Measurements from ENCODE around the gene ANKRD50.
A peak's percentile ranks its signal among the peaks of the same experiment; 100 is the strongest.

The ANKRD50 gene

GRCh38 chr4:124727331-124727890 is 14.9 kb upstream of the ANKRD50 start:
- in situ Hi-C loops (cut with HindIII; ENCODE audit: low pct_unique_long_range_greater_than_20kb, low sequenced_read_pairs), result no loop called here
- TF ChIP-seq JUND (IDR thresholded peaks at IDR 0.05; ENCODE audit: low read depth), result no peak
- no peak for DNase-seq (ENCODE audit: low read depth in 1 of 2, low spot score in 1 of 2)

- in situ Hi-C loops (cut with HindIII; ENCODE audit: low pct_unique_long_range_greater_than_20kb, low sequenced_read_pairs), result no loop called here
- no peak for TF ChIP-seq JUND (IDR thresholded peaks at IDR 0.05; ENCODE audit: low read depth)
- no peak for DNase-seq (ENCODE audit: low read depth in 1 of 2, low spot score in 1 of 2)
Observed at GRCh38 chr4:124726269-124726668, 13.7 kb upstream of the ANKRD50 start.

- no peak for DNase-seq (ENCODE audit: low read depth in 1 of 2, low spot score in 1 of 2)
- in situ Hi-C loops (cut with HindIII; ENCODE audit: low pct_unique_long_range_greater_than_20kb, low sequenced_read_pairs), result no loop called here
- TF ChIP-seq JUND (IDR thresholded peaks at IDR 0.05; ENCODE audit: low read depth), result no peak
Observed at GRCh38 chr4:124722071-124722470, 9.5 kb upstream of the ANKRD50 start.

- no peak for DNase-seq (ENCODE audit: low read depth in 1 of 2, low spot score in 1 of 2)
- in situ Hi-C loops (cut with HindIII; ENCODE audit: low pct_unique_long_range_greater_than_20kb, low sequenced_read_pairs), result no loop called here
Observed at GRCh38 chr4:124717101-124717500, 4.6 kb upstream of the ANKRD50 start.

GRCh38 chr4:124713185-124713592 is 657 bp upstream of the ANKRD50 start:
- no peak for TF ChIP-seq JUND (IDR thresholded peaks at IDR 0.05; ENCODE audit: low read depth)
- peak; percentile 37 to 85 for DNase-seq (ENCODE audit: low read depth in 1 of 2, low spot score in 1 of 2)
- in situ Hi-C loops (cut with HindIII; ENCODE audit: low pct_unique_long_range_greater_than_20kb, low sequenced_read_pairs), result no loop called here

More at GRCh38 chr4:124717101-124717500, 4.6 kb upstream of the ANKRD50 start:
- no peak for TF ChIP-seq JUND (IDR thresholded peaks at IDR 0.05; ENCODE audit: low read depth)

- in situ Hi-C loops (cut with HindIII; ENCODE audit: low pct_unique_long_range_greater_than_20kb, low sequenced_read_pairs), result no loop called here
- no peak for TF ChIP-seq JUND (IDR thresholded peaks at IDR 0.05; ENCODE audit: low read depth)
- DNase-seq (ENCODE audit: low read depth in 1 of 2, low spot score in 1 of 2), result peak; percentile 29 to 81
Observed at GRCh38 chr4:124711471-124712371, 811 bp downstream of the ANKRD50 start.

- in situ Hi-C loops (cut with HindIII; ENCODE audit: low pct_unique_long_range_greater_than_20kb, low sequenced_read_pairs), result no loop called here
- DNase-seq (ENCODE audit: low read depth in 1 of 2, low spot score in 1 of 2), result no peak
- no peak for TF ChIP-seq JUND (IDR thresholded peaks at IDR 0.05; ENCODE audit: low read depth)
Observed at GRCh38 chr4:124710911-124711310, 1.6 kb downstream of the ANKRD50 start.

- TF ChIP-seq JUND (IDR thresholded peaks at IDR 0.05; ENCODE audit: low read depth), result no peak
- no peak for DNase-seq (ENCODE audit: low read depth in 1 of 2, low spot score in 1 of 2)
- in situ Hi-C loops (cut with HindIII; ENCODE audit: low pct_unique_long_range_greater_than_20kb, low sequenced_read_pairs), result no loop called here
Observed at GRCh38 chr4:124710015-124710741, 2.4 kb downstream of the ANKRD50 start.

- no peak for TF ChIP-seq JUND (IDR thresholded peaks at IDR 0.05; ENCODE audit: low read depth)
- DNase-seq (ENCODE audit: low read depth in 1 of 2, low spot score in 1 of 2), result no peak
- in situ Hi-C loops (cut with HindIII; ENCODE audit: low pct_unique_long_range_greater_than_20kb, low sequenced_read_pairs), result no loop called here
Observed at GRCh38 chr4:124708517-124709300, 3.8 kb downstream of the ANKRD50 start.

- no peak for TF ChIP-seq JUND (IDR thresholded peaks at IDR 0.05; ENCODE audit: low read depth)
- no peak for DNase-seq (ENCODE audit: low read depth in 1 of 2, low spot score in 1 of 2)
- in situ Hi-C loops (cut with HindIII; ENCODE audit: low pct_unique_long_range_greater_than_20kb, low sequenced_read_pairs), result no loop called here
Observed at GRCh38 chr4:124705393-124705792, 7.1 kb downstream of the ANKRD50 start.

GRCh38 chr4:124703154-124703553 is 9.4 kb downstream of the ANKRD50 start:
- in situ Hi-C loops (cut with HindIII; ENCODE audit: low pct_unique_long_range_greater_than_20kb, low sequenced_read_pairs), result no loop called here
- DNase-seq (ENCODE audit: low read depth in 1 of 2, low spot score in 1 of 2), result no peak
- no peak for TF ChIP-seq JUND (IDR thresholded peaks at IDR 0.05; ENCODE audit: low read depth)

GRCh38 chr4:124697441-124697840 is 15.1 kb downstream of the ANKRD50 start:
- no peak for DNase-seq (ENCODE audit: low read depth in 1 of 2, low spot score in 1 of 2)
- in situ Hi-C loops (cut with HindIII; ENCODE audit: low pct_unique_long_range_greater_than_20kb, low sequenced_read_pairs), result no loop called here
- no peak for TF ChIP-seq JUND (IDR thresholded peaks at IDR 0.05; ENCODE audit: low read depth)

Data from T47D (cell line).